ENCODE results near the gene ZNF616.

- no peak for TF ChIP-seq EZH2 (IDR thresholded peaks at IDR 0.05)
- TF ChIP-seq RAD21 (IDR thresholded peaks at IDR 0.05; ENCODE audit: low read depth), result no peak
- no peak for TF ChIP-seq CTCF (IDR thresholded peaks at IDR 0.05 in 2 of 3, conservative IDR thresholded peaks at IDR 0.05 in 1 of 3; ENCODE audit: borderline replicate concordance in 1 of 3, insufficient read depth in 1 of 3, low read depth in 2 of 3, low read length in 2 of 3)
Measured at GRCh38 chr19:52170304-52170703, 30.6 kb upstream of the ZNF616 start.

Data from HCT116 (cell line).